Endometrium (tissue), 2 donors: ENCODE results near the gene HNRNPH2.

ENCODE experiments used
- FAIRE-seq: peaks from 2 replicates; lab custom pipeline; 2012; peaks lifted over from hg19 to GRCh38; lab: Jason Lieb, UNC
- donor health status: control.
- donor health status: control.

Gene HNRNPH2

DNA sequence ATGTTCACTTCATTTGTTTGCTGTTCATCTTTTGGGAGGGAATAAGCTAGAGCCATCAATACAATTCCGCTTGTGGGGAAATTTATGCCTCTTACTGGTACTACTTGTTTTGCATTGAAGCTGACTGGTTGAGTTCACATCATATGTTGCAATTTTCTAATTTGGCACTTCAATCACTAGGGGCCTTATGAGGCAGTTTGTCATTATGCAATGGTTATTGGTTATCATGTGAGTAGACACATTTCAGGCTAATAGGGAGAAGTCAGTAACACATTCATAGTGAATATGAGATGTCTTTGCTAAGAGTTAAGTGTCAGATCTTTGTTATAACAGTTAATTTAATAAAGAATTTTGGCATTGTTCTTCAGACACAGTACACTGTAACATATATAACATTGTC, 12.2 kb upstream of the HNRNPH2 start:
- FAIRE-seq: no peak

DNA sequence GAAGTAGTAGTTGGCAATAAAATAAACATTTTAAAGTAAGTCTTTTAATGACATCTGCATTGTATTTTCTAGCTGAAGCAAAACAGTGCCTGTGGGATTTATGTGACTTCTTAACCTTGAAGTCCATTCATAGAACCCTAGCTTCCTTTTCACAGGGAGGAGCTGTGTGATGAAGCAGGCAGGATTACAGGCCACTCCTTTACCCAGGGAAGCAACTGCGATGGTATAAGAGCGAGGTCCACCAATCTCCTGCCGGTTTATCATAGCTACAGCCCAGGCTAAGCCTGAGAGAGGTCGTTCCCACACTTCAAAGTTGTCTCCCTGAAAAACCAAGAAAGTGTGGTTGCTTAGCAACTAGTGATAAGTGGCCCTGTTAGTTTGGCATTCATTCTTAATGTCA, 10.2 kb upstream of the HNRNPH2 start:
- no peak for FAIRE-seq

DNA sequence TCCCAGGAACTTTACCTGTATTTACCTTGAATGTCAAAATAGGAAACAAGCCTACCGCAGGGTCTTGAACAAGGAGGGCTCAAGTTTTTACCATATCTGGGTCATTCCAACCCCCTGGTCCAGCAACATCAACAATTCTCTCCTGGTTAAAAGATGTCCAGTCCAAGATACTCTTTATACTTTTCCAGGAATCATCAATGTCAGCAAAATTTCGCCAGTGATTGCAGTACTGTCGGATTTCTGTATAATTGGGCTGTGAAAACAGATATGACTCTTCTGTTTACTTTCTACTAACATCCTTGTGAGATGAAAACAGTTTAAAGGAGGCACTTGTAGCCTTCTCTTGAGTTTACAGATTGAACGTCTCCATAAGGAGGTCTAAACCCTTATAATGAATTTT, 9.3 kb upstream of the HNRNPH2 start:
- no peak for FAIRE-seq

DNA sequence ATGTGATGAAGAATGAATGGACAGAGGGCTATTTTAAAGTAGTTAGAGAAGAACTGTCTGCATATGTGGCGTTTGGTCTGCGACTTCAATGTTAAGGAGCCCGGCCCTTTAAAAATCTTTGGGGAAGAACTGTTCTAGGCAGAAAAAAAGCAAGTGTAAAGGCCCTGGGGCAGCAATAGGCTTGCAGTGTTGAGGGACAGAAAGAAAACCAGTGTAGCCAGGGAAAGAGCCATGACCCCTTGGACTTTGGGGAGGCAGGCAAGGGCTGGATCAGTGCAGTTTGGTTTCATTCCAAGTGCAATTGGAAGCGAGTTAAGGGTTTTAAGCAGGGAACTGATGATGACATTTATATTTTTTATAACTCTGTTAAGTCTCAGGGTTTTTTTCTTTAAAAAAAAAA, 8.2 kb upstream of the HNRNPH2 start:
- no peak for FAIRE-seq

DNA sequence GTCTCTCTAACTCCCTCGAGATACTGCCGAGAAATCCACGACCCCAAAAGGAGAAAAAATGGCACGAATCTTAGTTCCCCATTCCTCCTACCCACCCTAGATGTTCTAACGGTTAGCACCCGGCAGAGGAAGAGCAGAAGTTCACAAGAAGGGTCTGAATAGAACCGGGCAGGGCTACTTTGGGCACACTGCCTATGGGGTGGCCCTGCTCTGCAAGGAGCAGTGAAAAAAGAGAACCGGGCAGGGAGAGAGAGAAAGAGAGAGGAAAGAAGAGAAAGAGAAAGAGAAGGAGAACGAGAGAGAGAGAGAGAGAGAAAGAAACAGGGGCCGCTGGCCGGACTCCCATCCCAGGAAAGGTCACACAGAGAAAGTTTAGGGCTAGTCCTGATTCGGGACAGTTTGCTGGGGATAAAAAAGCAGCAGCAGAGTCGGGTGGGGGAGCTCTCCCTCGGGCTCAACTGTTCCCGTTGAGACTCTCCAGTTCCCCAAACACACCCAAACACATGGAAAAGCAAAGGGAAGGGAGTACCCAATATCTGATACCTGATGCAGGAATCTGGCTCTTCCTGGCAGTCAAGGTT, 765 bp upstream of the HNRNPH2 start:
- no peak for FAIRE-seq

DNA sequence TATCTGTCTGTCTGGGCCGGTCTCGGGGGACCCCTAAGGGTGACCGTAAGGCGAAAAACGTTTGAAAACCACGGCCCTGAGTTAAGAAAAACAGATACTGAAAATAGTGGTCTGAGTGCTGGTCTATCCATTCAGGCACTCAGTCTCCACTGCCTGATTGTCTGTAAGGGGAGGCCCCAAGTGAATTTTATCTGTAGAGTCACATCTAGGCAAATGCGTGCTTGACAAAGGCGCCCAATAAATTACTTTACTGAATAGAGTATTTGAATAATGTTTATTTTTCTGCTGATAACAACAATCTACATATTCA, 465 bp downstream of the HNRNPH2 start:
- FAIRE-seq: no peak

DNA sequence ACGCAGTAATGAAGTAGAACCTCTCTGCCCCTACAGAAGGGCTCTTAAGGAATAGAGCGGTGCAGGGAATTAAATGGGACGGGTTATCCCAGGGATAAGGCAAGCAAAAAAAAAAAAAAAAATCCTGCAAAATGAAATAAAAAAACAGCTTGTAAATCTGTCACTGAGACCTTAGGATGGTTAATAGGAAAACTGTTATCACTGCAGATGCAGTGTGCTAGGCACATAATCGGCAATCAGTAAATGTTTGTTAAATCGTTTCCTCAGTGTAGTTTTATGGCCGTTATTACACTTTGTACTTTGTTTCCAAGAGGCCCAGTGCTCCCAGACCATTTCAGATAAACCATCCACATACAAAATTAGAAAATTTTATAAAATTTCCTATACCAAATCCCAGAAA, 1.0 kb downstream of the HNRNPH2 start:
- FAIRE-seq: no peak

DNA sequence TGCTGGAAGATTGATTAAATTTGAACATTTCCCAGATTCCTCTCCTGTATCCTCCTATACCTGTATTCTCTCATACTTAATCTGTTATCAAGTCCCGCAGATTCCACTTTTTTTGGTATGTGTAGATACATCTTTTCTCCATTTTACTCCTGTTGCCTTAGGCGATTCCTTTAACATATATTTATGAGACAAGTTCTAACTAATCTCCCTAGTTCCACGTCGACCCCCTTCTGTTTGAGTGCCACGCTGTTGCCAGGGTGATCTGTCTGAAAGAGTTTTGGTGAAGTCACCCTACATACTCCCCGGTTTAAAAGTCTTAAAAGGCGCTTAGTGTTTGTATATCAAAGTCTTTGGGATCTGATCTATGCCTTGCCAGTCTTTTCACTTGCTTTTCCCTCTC, 2.4 kb downstream of the HNRNPH2 start:
- FAIRE-seq: no peak

DNA sequence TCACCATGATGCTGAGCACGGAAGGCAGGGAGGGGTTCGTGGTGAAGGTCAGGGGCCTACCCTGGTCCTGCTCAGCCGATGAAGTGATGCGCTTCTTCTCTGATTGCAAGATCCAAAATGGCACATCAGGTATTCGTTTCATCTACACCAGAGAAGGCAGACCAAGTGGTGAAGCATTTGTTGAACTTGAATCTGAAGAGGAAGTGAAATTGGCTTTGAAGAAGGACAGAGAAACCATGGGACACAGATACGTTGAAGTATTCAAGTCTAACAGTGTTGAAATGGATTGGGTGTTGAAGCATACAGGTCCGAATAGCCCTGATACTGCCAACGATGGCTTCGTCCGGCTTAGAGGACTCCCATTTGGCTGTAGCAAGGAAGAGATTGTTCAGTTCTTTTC, 4.0 kb downstream of the HNRNPH2 start:
- no peak for FAIRE-seq

DNA sequence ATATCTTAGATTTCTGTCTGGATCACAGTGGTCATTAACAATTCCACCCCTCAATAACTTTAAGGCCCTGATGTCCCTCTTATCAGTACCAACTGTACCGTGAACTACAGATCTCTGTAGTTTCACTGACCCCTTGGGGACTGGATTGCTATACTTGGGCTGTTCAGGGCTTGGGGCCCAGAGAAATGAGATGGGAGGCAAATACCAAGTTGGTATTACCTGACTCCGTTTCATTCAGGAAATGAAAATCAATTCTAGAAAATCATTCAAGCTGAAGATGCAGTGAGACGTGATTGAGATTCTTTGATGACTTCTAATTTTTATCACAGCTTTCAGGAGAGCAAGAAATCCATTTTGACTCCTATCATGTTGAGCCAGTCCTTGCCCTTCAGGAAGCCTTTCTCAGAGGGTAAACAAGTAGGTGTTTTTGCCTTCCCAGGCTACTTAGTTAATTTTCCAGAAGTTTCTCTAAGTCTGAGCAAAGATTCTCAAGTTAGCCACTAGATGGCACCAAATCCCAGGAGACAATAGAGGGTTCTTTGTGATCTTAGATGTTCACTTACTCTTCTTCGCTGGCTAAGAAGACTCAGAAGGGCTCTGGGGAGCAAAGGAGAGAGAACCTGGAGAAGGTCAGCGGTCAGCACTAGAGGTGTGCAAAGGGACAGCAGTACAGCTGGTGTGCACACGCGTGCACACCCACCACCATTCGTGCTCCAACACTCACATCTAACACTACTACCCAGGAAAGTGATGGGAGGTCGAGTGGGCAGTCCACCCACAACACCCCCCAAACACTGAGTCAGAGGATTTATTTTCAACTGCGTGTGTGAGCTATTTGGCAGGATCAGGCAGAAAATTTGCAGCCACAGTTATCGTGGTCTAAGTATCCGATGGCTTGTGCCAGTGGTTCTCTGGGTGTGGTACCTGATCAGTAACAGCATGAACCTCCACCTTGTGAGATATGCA, 7.4 kb downstream of the HNRNPH2 start:
- FAIRE-seq: peak; percentile 37

DNA sequence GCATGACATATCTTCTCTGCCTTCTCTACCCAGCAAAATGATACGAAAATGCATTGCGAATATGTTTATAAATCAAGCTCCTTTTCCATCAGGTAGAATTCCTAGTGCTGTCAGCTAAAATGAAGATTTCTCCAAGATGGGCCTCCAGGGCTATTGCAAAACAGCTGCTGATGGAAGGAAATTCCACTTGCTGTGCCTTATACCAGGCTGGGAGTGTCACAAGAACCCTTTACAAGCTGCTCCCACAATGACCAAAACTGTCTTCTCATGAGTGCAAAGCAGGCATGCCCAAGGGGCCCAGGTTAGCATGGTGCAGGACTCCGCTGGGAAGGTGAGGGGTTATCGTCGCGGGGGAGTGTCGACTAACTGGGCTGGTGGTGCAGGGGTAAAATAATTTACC, 8.7 kb downstream of the HNRNPH2 start:
- FAIRE-seq: no peak

DNA sequence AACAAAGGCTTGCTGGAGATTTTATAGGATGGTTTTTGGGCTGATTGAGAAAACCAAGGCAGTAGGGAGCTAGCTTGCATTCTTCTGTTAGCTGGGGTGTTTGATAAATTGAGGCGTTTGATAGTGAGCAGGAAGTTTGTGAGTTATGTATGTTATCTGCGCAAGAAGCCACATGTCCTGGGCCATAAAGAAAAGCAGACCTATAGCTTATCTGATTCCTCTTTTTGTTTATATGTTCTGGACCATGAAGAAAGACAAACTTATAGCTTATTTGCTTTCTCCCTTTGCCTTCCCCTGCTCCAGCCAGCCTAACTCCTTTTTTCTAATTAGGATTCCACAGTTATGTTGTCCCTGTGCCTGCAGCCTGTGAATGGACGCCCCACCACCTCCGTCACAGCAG, 9.2 kb downstream of the HNRNPH2 start:
- FAIRE-seq: no peak

DNA sequence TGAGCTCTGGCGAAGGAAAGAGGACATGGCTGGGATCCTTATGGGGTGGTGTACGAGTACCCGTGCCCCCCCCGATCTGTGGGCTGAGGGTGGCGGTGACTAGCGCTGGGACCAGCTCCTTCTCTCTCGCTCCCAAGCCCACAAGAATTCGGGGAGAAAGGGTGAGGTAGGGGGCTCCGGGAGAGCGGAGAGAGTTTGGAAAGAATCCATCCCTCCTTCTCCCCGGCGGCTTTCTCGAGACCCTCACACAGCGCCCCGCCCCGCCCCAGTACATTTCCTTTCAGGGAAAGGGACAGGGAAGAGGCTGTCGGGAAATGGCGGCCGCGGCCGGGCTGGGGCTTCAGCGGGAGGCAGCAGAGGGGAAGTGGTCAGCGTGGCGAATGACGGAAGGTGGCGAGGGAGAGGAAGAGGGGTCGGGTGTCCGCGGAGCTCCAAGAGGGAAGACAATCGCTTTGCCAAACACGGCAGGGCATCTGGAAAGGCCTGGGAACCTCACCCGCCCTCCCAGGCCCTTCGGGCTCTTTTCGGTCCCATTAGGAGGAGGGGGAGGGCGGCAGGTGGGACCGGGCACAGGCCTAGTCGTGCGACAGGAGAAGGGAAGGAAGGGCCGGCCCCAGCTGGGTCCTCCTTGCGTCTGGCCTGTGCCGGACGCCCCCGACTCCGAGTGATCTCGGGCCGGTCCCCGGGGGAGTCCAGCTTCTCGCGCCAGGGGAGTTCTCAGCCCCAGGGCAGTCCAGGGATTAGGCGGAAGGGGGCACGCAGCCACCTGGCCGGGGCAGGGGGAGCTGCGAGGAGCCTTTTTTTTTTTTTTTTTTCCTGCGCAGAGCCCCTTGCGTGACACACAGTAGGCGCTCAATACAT, 10.2 kb downstream of the HNRNPH2 start:
- no peak for FAIRE-seq

DNA sequence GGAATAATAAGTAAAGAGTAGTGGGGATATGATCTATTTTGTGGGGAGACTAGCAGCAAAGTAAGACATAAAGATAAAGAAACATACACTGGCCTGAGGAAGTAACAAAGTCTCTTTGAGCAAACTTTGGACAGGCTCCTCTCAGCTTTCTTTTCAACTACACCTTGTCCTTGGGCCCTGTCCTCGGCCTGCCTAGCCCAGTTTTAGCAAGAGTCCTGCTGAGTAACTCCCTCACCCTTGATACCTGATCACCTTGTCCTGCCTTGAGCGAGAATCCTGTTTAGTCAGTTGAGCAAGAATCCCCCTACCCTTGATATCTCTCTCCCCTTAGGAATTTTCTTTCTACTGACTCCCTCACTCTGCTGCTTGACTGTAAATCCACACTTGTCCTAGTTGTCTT, 11.5 kb downstream of the HNRNPH2 start:
- FAIRE-seq: no peak

DNA sequence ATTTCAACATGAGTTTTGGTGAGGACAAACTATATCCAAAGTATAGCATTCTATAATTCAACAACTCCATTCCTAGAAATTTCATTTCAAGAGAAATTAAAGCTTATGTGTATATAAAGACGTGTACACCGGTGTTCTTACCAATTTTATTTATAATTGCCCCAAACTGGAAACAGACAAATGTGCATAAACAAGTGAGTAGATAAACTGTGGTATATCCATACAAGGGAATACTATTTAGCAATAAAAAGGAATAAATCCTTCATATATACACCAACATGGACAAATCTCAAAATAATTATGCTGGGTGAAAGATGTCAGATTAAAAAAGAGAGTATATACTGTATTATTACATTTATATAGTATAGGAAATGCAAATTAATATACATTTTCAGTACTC, 19.9 kb downstream of the HNRNPH2 start:
- no peak for FAIRE-seq

DNA sequence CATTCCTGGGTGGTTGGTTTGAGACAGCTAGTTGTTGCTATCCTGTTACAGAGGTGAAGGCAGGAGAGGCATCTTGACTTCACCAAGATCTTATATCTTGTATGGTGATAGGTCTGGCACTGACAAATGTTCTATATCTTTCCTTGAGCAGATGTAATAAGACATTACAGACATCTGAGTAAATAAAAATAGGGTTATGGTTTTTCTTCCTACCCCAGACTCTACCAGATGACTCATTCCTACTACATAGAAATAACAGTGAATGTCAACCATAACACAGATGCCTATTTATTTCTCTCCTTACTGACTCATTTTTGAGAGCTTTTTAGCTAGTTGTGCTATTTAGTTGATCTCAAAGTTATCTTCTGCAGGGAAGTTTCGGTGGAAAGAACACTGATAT, 21.9 kb downstream of the HNRNPH2 start:
- FAIRE-seq: no peak

DNA sequence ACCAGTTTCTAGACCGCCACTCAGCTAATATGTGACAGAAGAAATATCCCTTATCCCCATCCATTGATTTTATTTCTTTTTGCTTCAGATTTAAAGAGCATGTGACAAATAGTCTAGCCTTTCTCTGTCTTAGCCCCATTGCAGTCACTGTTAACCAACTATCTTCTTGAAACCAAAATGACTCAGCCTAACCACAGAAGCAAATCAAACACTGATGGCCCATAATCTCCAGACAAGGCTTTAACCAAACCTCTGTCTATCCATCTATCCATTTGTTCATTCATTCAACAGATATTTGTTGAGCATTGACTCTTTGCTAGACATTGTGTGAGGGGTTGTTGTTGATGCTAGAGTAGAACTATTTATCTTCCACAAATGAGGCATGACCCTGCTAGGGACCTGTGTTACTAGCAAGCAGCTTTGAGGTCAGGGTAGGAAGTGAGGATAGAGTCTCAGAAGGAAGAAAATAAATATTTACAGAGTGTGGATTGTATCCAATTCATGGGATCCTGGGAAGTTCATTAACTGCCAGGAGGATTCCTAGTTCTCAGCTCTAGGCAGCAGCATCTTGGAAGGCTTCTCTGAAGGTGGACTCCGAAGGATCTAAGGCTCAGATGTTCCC, 22.5 kb downstream of the HNRNPH2 start:
- FAIRE-seq: no peak

DNA sequence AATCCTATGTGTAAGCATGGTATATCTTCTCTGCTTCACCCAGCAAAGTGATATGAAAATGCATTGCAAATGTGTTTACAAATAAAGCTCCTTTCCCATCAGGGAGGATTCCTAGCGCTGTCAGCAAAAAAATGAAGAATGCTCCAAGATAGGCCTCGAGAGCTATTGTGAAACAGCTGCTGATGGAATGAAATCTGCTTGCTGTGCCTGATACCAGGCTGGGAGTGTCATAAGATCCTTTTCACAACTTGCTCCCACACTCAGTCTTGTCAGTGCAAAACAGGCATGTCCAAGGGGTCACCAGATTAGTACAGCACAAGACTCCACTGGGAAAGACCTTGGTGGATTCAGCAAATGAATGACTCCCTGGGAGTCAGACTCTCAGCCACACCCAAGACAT, 34.1 kb downstream of the HNRNPH2 start:
- FAIRE-seq: no peak

DNA sequence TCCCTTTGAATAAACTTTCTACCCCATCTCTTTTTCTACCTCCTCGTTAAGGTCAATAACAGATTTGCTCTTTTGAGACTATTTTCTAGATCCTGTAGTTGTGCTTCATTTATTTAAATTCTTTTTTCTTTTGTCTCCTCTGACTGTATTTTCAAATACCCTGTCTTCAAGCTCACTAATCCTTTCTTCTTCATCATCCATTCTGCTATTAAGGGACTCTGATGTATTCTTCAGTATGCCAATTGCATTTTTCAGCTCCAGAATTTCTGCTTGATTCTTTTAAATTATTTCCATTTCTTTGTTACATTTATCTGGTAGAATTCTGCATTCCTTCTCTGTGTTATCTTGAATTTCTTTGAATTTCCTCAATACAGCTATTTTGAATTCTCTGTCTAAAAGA, 41.3 kb downstream of the HNRNPH2 start:
- FAIRE-seq: no peak

DNA sequence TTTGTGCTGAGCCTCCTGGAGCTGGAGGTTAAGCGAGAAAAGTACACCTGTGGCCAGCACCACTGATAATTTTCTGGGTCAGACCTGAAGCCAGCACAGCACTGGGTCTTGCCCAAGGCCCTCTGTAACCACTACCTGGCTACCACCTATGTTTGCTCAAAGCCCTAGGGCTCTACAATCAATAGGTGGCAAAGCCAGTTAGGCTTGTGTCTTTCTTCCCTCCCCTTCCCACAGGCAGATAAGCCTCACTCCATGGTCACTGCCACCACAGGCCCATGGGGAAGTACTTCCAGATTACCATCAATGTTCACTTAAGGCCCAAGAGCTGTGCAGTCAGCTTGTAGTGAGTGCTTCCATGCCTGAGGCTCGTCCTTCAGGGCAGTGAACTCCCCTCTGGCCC, 42.1 kb downstream of the HNRNPH2 start:
- no peak for FAIRE-seq

DNA sequence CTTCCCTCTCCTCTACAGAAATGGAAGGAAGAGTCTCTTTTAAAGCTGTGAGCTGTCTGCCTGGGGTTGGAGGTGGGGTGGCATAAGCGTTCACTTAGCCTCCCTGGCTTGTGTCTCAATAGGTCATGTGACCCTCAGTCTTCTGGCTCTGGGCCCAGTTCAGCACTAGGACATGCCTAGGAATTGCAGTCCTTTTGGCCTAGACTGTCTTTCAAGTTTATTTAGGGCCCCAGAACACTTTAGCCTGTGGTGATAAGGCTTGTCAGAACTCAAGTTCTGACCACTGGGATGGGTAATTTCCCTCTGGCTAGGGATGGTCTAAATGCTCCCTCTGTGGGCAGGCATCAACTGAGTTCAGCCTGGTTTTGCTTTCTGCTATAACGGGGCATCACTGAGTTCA, 42.9 kb downstream of the HNRNPH2 start:
- FAIRE-seq: no peak

DNA sequence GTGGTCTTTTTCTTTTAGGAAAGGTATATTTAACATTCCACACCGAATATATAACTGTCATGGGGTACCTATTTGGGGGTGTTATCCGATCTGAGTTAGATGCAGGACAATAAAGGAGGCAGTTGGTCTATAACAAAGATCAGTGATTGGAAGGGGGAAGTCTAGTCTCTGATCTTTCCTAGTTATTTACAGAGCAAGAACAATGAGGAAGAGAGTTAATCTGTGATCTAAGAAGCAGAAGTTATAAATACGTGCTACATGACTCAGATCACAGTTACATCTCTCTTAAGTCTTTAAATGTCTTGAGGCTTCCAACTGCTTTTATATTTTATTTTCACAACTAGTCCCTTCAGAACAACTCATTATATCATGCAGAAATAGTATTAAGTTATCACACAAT, 44.0 kb downstream of the HNRNPH2 start:
- FAIRE-seq: no peak

DNA sequence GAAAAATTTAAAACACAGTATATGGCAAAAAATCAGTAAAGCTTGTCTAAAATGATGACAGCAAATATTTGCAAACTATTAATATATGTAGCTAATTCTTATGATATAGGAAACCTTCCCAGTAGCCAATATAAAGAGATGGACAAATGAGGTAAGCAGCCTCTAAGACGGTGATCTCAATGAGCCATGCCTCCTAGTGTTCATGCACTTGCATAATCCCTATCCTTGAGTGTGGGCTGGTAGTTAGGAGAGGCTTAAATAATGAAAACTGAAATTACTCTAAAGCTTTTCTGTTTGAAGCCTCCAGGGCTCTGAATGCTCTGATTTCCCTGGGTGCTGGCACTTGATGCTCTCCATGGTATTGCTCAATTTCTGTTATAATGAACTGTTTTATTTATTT, 52.6 kb downstream of the HNRNPH2 start:
- no peak for FAIRE-seq
